ENCODE results near the gene B3GNT8. TPM values are rescaled to one million over a fixed set of nuclear protein-coding genes. Genes with fewer than 3 reads are reported as not detected.

Gene B3GNT8
- total RNA-seq, 1 experiment from 2014 or later = 0.96 TPM

DNA sequence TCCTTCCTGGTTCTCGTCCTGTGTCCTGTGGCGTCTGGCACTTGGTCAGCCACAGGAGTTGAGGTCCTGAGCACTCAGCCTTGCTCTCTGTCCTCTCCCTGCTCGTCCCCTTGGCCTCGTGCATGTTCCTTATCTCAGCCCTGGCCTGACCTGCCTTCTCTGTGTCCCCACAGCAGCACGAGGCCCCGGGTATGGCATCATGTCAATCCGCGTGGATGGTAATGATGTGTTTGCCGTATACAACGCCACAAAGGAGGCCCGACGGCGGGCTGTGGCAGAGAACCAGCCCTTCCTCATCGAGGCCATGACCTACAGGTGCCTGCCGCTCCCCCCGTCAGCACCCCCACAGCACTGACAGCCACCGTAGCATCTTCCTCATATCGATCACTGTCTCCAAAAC, 4.7 kb downstream of the B3GNT8 start:
- no peak overlapping the region for H3K18ac ChIP-seq (ENCODE audit: insufficient read length, low read depth, low read length)
- H3K4me1 ChIP-seq (ENCODE audit: insufficient read depth, low read length) = no peaks in the 10 kb centered on the region
- no peak overlapping the region for H3K23ac ChIP-seq (ENCODE audit: insufficient read length, low read depth, low read length)
- no peaks in the 10 kb centered on the region for H3K9me3 ChIP-seq (ENCODE audit: control insufficient read depth, low read depth, low read length)
- peaks cover 12 to 51% (median 40%) of the 10 kb centered on the region in 3 experiments; a peak in 6 of 7 replicates for H3K36me3 Mint-ChIP-seq (ENCODE audit: insufficient read depth in 1 of 3, low read depth in 3 of 3)
- H3K27me3 Mint-ChIP-seq (ENCODE audit: low read depth) = no peaks in the 10 kb centered on the region; the same call in none of the 2 replicates
- H3K9ac ChIP-seq (ENCODE audit: extremely low read depth, insufficient read length, low read length) = no peak overlapping the region
- peaks cover 2% of the 10 kb centered on the region for H4K20me1 ChIP-seq (ENCODE audit: control insufficient read depth, insufficient read depth, insufficient read length)
- H2BK12ac ChIP-seq (ENCODE audit: insufficient read length, low read depth, low read length) = no peak overlapping the region
- H3K79me1 ChIP-seq (ENCODE audit: insufficient read depth, low read depth, low read length, poor library complexity, severe bottlenecking) = no peaks in the 10 kb centered on the region
- no peak overlapping the region for H2AFZ ChIP-seq (ENCODE audit: low read length)
- H3K14ac ChIP-seq (ENCODE audit: insufficient read depth, low read length) = no peak overlapping the region
- H3K27me3 ChIP-seq (ENCODE audit: insufficient read depth, low read length) = no peaks in the 10 kb centered on the region
- H2BK20ac ChIP-seq (ENCODE audit: low read depth, low read length, poor library complexity, severe bottlenecking) = no peak overlapping the region
- peaks cover 7 to 13% of the 10 kb centered on the region in 2 experiments for H3K4me1 Mint-ChIP-seq
- H3K23me2 ChIP-seq (ENCODE audit: insufficient read length, low read depth, low read length, poor library complexity, severe bottlenecking) = peaks cover under 1% of the 10 kb centered on the region
- peak overlapping the region in 2 of 3 experiments; percentile 65 to 70; a peak in 2 of 7 replicates for H3K27ac Mint-ChIP-seq
- no CpG with 5 or more reads among the region's 18 CpGs for WGBS (ENCODE audit: extremely low coverage, insufficient read length, low lambda C conversion rate)
- no peak overlapping the region for H2BK5ac ChIP-seq (ENCODE audit: insufficient read length, low read length)
- H3K9me3 Mint-ChIP-seq = no peaks in the 10 kb centered on the region
- no peak overlapping the region for H4K91ac ChIP-seq (ENCODE audit: insufficient read length, low read depth, low read length)
- TF ChIP-seq, protein P1, sequence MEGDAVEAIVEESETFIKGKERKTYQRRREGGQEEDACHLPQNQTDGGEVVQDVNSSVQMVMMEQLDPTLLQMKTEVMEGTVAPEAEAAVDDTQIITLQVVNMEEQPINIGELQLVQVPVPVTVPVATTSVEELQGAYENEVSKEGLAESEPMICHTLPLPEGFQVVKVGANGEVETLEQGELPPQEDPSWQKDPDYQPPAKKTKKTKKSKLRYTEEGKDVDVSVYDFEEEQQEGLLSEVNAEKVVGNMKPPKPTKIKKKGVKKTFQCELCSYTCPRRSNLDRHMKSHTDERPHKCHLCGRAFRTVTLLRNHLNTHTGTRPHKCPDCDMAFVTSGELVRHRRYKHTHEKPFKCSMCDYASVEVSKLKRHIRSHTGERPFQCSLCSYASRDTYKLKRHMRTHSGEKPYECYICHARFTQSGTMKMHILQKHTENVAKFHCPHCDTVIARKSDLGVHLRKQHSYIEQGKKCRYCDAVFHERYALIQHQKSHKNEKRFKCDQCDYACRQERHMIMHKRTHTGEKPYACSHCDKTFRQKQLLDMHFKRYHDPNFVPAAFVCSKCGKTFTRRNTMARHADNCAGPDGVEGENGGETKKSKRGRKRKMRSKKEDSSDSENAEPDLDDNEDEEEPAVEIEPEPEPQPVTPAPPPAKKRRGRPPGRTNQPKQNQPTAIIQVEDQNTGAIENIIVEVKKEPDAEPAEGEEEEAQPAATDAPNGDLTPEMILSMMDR (conservative IDR thresholded peaks at IDR 0.05) = no peak
- DNase-seq = no peak
- H3K4me2 ChIP-seq (ENCODE audit: insufficient read depth, insufficient read length, low read length) = no peak overlapping the region
- H3K4ac ChIP-seq (ENCODE audit: low read depth, low read length) = no peak overlapping the region
- H4K5ac ChIP-seq (ENCODE audit: insufficient read length, low read depth, low read length) = no peak overlapping the region
- H3T11ph ChIP-seq (ENCODE audit: low read length) = no peak overlapping the region
- no peak overlapping the region for H4K8ac ChIP-seq (replicated peaks; ENCODE audit: insufficient read length, low read depth, low read length)
- H3K79me2 ChIP-seq (ENCODE audit: insufficient read depth, low read length) = no peaks in the 10 kb centered on the region
- H3K27ac ChIP-seq (ENCODE audit: insufficient read length, low read depth, low read length) = no peak overlapping the region
- H3K4me3 Mint-ChIP-seq = no peak overlapping the region; a peak in 1 of 5 replicates
- no peak overlapping the region for H2BK120ac ChIP-seq (ENCODE audit: low read depth, low read length, poor library complexity, severe bottlenecking)
- no peak overlapping the region for H2AK5ac ChIP-seq (ENCODE audit: insufficient read length, low read length)
- H3K56ac ChIP-seq (ENCODE audit: insufficient read length, low read depth, low read length) = no peak overlapping the region
- no peak overlapping the region for H2BK15ac ChIP-seq (ENCODE audit: low read depth, low read length)
